Tibial artery (tissue), 4 donors: ENCODE data around the gene RAX2.

Source experiments
- DNase-seq, 2 donors: peaks; one replicate each; pipeline ENCODE4 v3.0.0-alpha.2; 2019
- H3K27ac ChIP-seq, 2 donors: fragments of 200-600 bp; sonication (generic) in 1 of 2; 1 replicate in 1 of 2; 2 replicates in 1 of 2; pipeline ENCODE4 v1.5.1; 2018 to 2019; ENCODE audit warnings: mild to moderate bottlenecking in 1 of 2
- H3K27me3 ChIP-seq, 2 donors: fragments of 200-600 bp; sonication (generic) in 1 of 2; one replicate each; pipeline versions ENCODE4 v1.5.1 to v1.6.0; 2016 to 2019
- H3K36me3 ChIP-seq, 3 donors: fragments of 200-600 bp; sonication (generic) in 2 of 3; one replicate each; pipeline ENCODE4 v1.5.1; 2016 to 2019; ENCODE audit warnings: mild to moderate bottlenecking in 2 of 3
- H3K4me1 ChIP-seq, 4 donors: fragments of 200-600 bp; sonication (generic) in 2 of 4; 1 replicate in 3 of 4; 2 replicates in 1 of 4; pipeline ENCODE4 v1.5.1; 2016 to 2019
- H3K4me3 ChIP-seq, 2 donors: fragments of 200-600 bp; sonication (generic) in 1 of 2; 1 replicate in 1 of 2; 2 replicates in 1 of 2; pipeline ENCODE4 v1.5.1; 2018 to 2019; ENCODE audit warnings: mild to moderate bottlenecking in 2 of 2
- H3K9me3 ChIP-seq, 3 donors: fragments of 200-600 bp; sonication (generic) in 1 of 3; one replicate each; pipeline ENCODE4 v1.5.1; 2016 to 2019
- intact Hi-C: fragments of 100-400 bp; cut with DNase I; formaldehyde crosslinking; loops from one replicate; pipeline ENCODE4 v1.15.0; 2023; ENCODE audit warnings: low total_unique reads
- TF ChIP-seq, protein P1 (sequence below), 2 experiments: fragments of 200-600 bp in 1 of 2; fragments of 450-650 bp in 1 of 2; IDR thresholded peaks; one replicate each; pipeline ENCODE4 v1.5.1; 2017 to 2019; ENCODE audit warnings: antibody characterized with exemption in 2 of 2, mild to moderate bottlenecking in 1 of 2, moderate library complexity in 1 of 2

RAX2 gene

GRCh38 chr19:3790209-3790734 is 18.2 kb upstream of the RAX2 start:
- no peak for DNase-seq
- Histone ChIP-seq H3K4me3 (no peak overlapping the region), H3K9me3 (peaks cover 0 to 8% (median 0%) of the 10 kb centered on the region in 3 donors), H3K27me3 (peaks cover 0 to 35% of the 10 kb centered on the region in 2 donors), H3K4me1 (peaks cover 0 to 9% (median 0%) of the 10 kb centered on the region in 4 donors), H3K27ac (no peak overlapping the region), H3K36me3 (no peaks in the 10 kb centered on the region)
- intact Hi-C loops, result no loop called here
- TF ChIP-seq, protein P1, sequence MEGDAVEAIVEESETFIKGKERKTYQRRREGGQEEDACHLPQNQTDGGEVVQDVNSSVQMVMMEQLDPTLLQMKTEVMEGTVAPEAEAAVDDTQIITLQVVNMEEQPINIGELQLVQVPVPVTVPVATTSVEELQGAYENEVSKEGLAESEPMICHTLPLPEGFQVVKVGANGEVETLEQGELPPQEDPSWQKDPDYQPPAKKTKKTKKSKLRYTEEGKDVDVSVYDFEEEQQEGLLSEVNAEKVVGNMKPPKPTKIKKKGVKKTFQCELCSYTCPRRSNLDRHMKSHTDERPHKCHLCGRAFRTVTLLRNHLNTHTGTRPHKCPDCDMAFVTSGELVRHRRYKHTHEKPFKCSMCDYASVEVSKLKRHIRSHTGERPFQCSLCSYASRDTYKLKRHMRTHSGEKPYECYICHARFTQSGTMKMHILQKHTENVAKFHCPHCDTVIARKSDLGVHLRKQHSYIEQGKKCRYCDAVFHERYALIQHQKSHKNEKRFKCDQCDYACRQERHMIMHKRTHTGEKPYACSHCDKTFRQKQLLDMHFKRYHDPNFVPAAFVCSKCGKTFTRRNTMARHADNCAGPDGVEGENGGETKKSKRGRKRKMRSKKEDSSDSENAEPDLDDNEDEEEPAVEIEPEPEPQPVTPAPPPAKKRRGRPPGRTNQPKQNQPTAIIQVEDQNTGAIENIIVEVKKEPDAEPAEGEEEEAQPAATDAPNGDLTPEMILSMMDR (IDR thresholded peaks at IDR 0.05), result no peak

GRCh38 chr19:3788996-3789778 is 17.2 kb upstream of the RAX2 start:
- H3K27me3 ChIP-seq, result peaks cover 0 to 45% of the 10 kb centered on the region in 2 donors
- H3K4me1 ChIP-seq, result peaks cover 0 to 13% (median 0%) of the 10 kb centered on the region in 4 donors
- intact Hi-C loops, result no loop called here
- peaks cover 0 to 8% (median 0%) of the 10 kb centered on the region in 3 donors for H3K9me3 ChIP-seq
- H3K4me3 ChIP-seq, result no peak overlapping the region
- H3K36me3 ChIP-seq, result no peaks in the 10 kb centered on the region
- TF ChIP-seq, protein P1 (IDR thresholded peaks at IDR 0.05), result no peak
- H3K27ac ChIP-seq, result no peak overlapping the region
- no peak for DNase-seq

- Histone ChIP-seq H3K4me1 (peaks cover 0 to 13% (median 0%) of the 10 kb centered on the region in 4 donors), H3K27ac (no peak within 1 kb of the TSS), H3K27me3 (peaks cover 0 to 65% of the 10 kb centered on the region in 2 donors), H3K4me3 (no peak within 1 kb of the TSS), H3K36me3 (no peaks in the 10 kb centered on the region), H3K9me3 (peaks cover 0 to 23% (median 18%) of the 10 kb centered on the region in 3 donors)
- TF ChIP-seq, protein P1 (IDR thresholded peaks at IDR 0.05), result no peak
- intact Hi-C loops, result no loop called here
- DNase-seq, result no peak
Observed at GRCh38 chr19:3785938-3786824, 14.2 kb upstream of the RAX2 start, which contains the start of gene MATK. MATK (minus strand) TSS chr19:3786381; CDS start chr19:3785135, 1,246 bp downstream.

DNA sequence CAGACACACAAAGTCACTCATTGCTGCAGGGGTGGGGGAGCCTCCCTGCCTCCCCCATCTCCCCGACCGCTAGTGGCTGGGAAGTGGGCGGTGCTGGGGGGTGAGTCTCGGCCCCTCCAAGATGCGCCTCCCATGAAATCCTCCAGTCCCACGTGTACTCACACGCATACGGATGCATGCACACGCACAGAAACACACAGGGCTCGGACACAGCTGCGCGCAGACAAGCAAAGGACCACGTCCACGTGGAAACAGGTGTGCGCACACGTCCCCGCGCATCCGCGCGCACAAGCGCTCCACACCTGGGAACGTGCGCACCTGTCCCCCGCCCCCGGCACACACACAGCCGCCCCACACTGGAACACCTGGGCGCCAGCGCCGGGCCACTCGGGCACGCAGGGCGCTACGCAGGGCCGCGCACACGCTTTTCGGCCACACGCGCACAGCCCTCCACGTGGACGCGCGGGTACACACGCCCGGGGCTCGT is 13.5 kb upstream of the RAX2 start:
- intact Hi-C loops, result no loop called here
- peaks cover 0 to 13% (median 0%) of the 10 kb centered on the region in 4 donors for H3K4me1 ChIP-seq
- H3K27me3 ChIP-seq, result peaks cover 0 to 62% of the 10 kb centered on the region in 2 donors
- DNase-seq, result no peak
- H3K4me3 ChIP-seq, result no peak overlapping the region
- peaks cover 0 to 24% (median 24%) of the 10 kb centered on the region in 3 donors for H3K9me3 ChIP-seq
- H3K27ac ChIP-seq, result no peak overlapping the region
- TF ChIP-seq, protein P1 (IDR thresholded peaks at IDR 0.05), result no peak
- H3K36me3 ChIP-seq, result no peaks in the 10 kb centered on the region
